ENCODE measurements around the gene DHRS9. TPM values are rescaled to one million over a fixed set of nuclear protein-coding genes. Genes with fewer than 3 reads are reported as not detected.

Gene DHRS9
- total RNA-seq, 1 experiment from 2014 or later = 0.22 TPM

GRCh38 chr2:169114056-169114455, 44.7 kb downstream of the DHRS9 start:
- no peak overlapping the region for H3K4me2 ChIP-seq (ENCODE audit: low read length)

GRCh38 chr2:169116327-169116726, 47.0 kb downstream of the DHRS9 start:
- Histone ChIP-seq H3K36me3 (ENCODE audit: low read depth, low read length) (no peaks in the 10 kb centered on the region), H2AFZ (ENCODE audit: low read length) (no peak overlapping the region), H3K9me2 (replicated peaks; ENCODE audit: low read length) (no peaks in the 10 kb centered on the region), H3K27me3 (ENCODE audit: low read length) (no peaks in the 10 kb centered on the region), H4K20me1 (ENCODE audit: low read length) (no peaks in the 10 kb centered on the region), H3K4me3 (ENCODE audit: low read length) (no peak overlapping the region), H3F3A (ENCODE audit: low read length, unreplicated experiment) (no peaks in the 10 kb centered on the region), H3K9ac (ENCODE audit: low read length) (no peak overlapping the region), H3K4me2 (ENCODE audit: low read length) (no peak overlapping the region), H3K9me3 (ENCODE audit: low read length) (no peaks in the 10 kb centered on the region), H3K79me2 (ENCODE audit: low read length) (no peaks in the 10 kb centered on the region), H3K4me1 (ENCODE audit: insufficient read depth, low read length) (no peaks in the 10 kb centered on the region), H3K27ac (ENCODE audit: low read length) (no peak overlapping the region)
- DNase-seq (no peak), ATAC-seq (no peak)
- no TSS peak for BruUV-seq (replicated peaks)
- no peak for TF ChIP-seq EZH2 (IDR thresholded peaks at IDR 0.05; ENCODE audit: low read length, unreplicated experiment)
- no peak for TF ChIP-seq EZH2phosphoT487 (IDR thresholded peaks at IDR 0.05; ENCODE audit: borderline replicate concordance, low read length)
- no peak for TF ChIP-seq CTCF (conservative IDR thresholded peaks at IDR 0.05; ENCODE audit: low read depth, low read length)
- CTCF ChIA-PET = no interaction called here
- intact Hi-C loops (cut with micrococcal nuclease) = no loop called here
- POLR2A ChIA-PET (ENCODE audit: unreplicated experiment) = no interaction called here

More at GRCh38 chr2:169114056-169114455, 44.7 kb downstream of the DHRS9 start:
- no peak for DNase-seq
- Histone ChIP-seq H3F3A (ENCODE audit: low read length, unreplicated experiment) (no peaks in the 10 kb centered on the region), H2AFZ (ENCODE audit: low read length) (no peak overlapping the region), H3K4me1 (ENCODE audit: insufficient read depth, low read length) (no peaks in the 10 kb centered on the region), H3K79me2 (ENCODE audit: low read length) (no peaks in the 10 kb centered on the region), H3K4me3 (ENCODE audit: low read length) (no peak overlapping the region), H4K20me1 (ENCODE audit: low read length) (no peaks in the 10 kb centered on the region), H3K27me3 (ENCODE audit: low read length) (no peaks in the 10 kb centered on the region), H3K27ac (ENCODE audit: low read length) (no peak overlapping the region), H3K9ac (ENCODE audit: low read length) (no peak overlapping the region), H3K36me3 (ENCODE audit: low read depth, low read length) (no peaks in the 10 kb centered on the region), H3K9me3 (ENCODE audit: low read length) (no peaks in the 10 kb centered on the region), H3K9me2 (replicated peaks; ENCODE audit: low read length) (no peaks in the 10 kb centered on the region)
- ChIA-PET POLR2A (ENCODE audit: unreplicated experiment) (no interaction called here), CTCF (no interaction called here)
- intact Hi-C loops (cut with micrococcal nuclease) = no loop called here
- BruUV-seq (replicated peaks) = no TSS peak
- no peak for ATAC-seq
- TF ChIP-seq CTCF (conservative IDR thresholded peaks at IDR 0.05; ENCODE audit: low read depth, low read length) = no peak
- TF ChIP-seq EZH2 (IDR thresholded peaks at IDR 0.05; ENCODE audit: low read length, unreplicated experiment) = no peak
- no peak for TF ChIP-seq EZH2phosphoT487 (IDR thresholded peaks at IDR 0.05; ENCODE audit: borderline replicate concordance, low read length)

GRCh38 chr2:169116993-169117392, 47.6 kb downstream of the DHRS9 start:
- BruUV-seq (replicated peaks) = no TSS peak
- no peaks in the 10 kb centered on the region for H3K9me2 ChIP-seq (replicated peaks; ENCODE audit: low read length)
- CTCF ChIA-PET = no interaction called here

More at GRCh38 chr2:169116993-169117392, 47.6 kb downstream of the DHRS9 start:
- Histone ChIP-seq H3K4me1 (ENCODE audit: insufficient read depth, low read length) (no peaks in the 10 kb centered on the region), H3K27me3 (ENCODE audit: low read length) (no peaks in the 10 kb centered on the region), H2AFZ (ENCODE audit: low read length) (no peak overlapping the region), H3K9ac (ENCODE audit: low read length) (no peak overlapping the region), H3K9me3 (ENCODE audit: low read length) (no peaks in the 10 kb centered on the region), H3K79me2 (ENCODE audit: low read length) (no peaks in the 10 kb centered on the region), H3F3A (ENCODE audit: low read length, unreplicated experiment) (no peaks in the 10 kb centered on the region), H3K36me3 (ENCODE audit: low read depth, low read length) (no peaks in the 10 kb centered on the region), H3K4me2 (ENCODE audit: low read length) (no peak overlapping the region), H4K20me1 (ENCODE audit: low read length) (no peaks in the 10 kb centered on the region), H3K27ac (ENCODE audit: low read length) (no peak overlapping the region), H3K4me3 (ENCODE audit: low read length) (no peak overlapping the region)
- ATAC-seq (no peak), DNase-seq (no peak)
- intact Hi-C loops (cut with micrococcal nuclease) = no loop called here
- TF ChIP-seq EZH2 (IDR thresholded peaks at IDR 0.05; ENCODE audit: low read length, unreplicated experiment) = no peak
- no peak for TF ChIP-seq EZH2phosphoT487 (IDR thresholded peaks at IDR 0.05; ENCODE audit: borderline replicate concordance, low read length)
- POLR2A ChIA-PET (ENCODE audit: unreplicated experiment) = no interaction called here
